GM12892 (cell line): ENCODE results near the gene RPS6KA5.
"Not testable (repeated sequence)": the region's sequence is repeated elsewhere in the genome, so short reads cannot be mapped to it uniquely, and the experiment has no call there.

Experiments used
- DNase-seq: peaks from one replicate; pipeline ENCODE4 v3.0.0; 2011; ENCODE audit not compliant: insufficient read length
- FAIRE-seq: peaks from 2 replicates; lab custom pipeline; 2011; peaks lifted over from hg19 to GRCh38; lab: Jason Lieb, UNC
- POLR2A ChIP-seq: IDR thresholded peaks from 2 replicates; pipeline ENCODE4 v1.6.1; 2011; ENCODE audit warnings: low read depth, low read length, control low read depth
- POLR2AphosphoS5 ChIP-seq: IDR thresholded peaks from 2 replicates; pipeline ENCODE4 v1.6.1; 2011; ENCODE audit warnings: low read depth, low read length, control low read depth
- TAF1 ChIP-seq: IDR thresholded peaks from 2 replicates; pipeline ENCODE4 v1.6.1; 2011; ENCODE audit warnings: low read depth, mild to moderate bottlenecking, control low read depth, low read length, borderline replicate concordance

The RPS6KA5 gene

DNA sequence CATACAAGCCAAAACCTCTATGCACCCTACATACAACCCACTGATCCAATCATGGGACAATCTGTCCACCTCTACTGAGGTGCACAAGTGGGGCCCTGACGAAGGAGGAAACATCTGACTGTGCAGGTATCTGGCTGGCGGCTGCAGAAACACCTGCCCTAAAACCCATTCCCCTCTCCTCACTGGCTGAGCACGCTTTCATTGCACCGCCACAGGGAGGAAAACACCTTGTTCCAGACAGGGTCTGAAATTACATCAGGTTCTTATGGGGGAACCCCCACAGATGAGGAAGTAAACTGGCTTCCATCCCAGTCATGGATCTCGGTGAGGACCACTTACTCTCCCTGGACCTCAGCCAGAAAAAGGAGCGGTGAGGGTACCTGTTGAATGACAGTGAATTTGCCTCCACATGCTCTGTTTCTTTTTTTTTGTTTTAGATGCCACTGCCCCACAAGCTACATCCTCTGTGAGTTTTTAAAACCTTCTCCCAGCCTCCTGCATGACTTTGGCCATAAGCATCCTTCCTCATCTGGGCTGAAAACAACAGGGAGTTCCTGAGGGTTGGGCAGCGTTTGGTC, 29.6 kb upstream of the RPS6KA5 start:
- DNase-seq (no peak), FAIRE-seq (no peak)
- TF ChIP-seq TAF1 (no peak), POLR2AphosphoS5 (no peak), POLR2A (no peak)

DNA sequence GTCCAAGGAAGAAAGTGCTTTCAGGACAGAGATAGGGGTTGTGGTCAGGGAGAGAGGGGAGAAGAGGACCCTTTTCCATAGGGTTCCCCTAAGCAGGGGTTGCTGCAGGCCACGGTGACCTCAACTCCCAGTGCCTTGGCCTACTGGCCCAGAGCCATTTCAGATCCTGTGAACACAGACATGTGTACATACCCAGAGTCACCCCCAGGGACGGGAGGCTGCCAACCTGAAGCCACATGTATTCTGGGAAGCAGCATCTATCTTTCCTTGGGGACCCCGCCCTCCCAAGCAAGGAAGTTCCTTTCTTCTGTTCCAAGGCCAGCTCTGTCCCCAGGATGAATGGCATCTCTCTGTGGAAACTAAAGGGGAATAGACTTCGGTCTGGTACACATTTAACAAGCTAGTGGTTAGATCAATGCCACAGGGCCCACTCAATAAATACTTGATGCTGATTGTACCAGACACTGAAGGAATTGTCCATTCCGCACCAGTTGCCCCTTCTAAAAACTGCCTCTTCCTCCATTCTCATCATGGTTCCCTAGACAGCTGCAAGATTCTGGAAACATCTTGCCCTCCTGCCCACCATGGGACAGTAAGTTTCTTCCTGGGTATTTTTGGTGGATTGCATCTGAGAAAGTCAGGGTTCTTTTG, 28.3 kb upstream of the RPS6KA5 start:
- FAIRE-seq (no peak), DNase-seq (no peak)
- TF ChIP-seq POLR2AphosphoS5 (no peak), POLR2A (no peak), TAF1 (no peak)

DNA sequence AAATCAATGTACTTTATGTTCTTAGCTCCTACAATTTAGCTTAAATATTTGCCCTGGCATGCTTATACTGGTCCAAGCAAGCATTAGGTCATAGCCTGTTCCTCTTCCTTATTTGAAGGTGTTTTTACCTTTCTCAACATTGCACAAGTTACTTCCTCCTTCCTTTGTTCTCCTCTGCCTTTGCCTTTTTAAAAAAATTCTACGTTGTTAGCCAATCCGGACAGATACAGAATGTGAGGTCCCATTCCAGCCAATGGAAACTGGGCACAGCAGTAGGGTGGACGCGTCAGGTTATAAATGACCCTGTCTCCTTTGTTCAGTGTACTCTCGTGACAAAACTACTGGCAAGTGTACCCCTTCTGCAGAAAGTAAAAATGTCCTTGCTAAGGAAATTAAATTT, 27.0 kb upstream of the RPS6KA5 start:
- not testable (repeated sequence) for FAIRE-seq

DNA sequence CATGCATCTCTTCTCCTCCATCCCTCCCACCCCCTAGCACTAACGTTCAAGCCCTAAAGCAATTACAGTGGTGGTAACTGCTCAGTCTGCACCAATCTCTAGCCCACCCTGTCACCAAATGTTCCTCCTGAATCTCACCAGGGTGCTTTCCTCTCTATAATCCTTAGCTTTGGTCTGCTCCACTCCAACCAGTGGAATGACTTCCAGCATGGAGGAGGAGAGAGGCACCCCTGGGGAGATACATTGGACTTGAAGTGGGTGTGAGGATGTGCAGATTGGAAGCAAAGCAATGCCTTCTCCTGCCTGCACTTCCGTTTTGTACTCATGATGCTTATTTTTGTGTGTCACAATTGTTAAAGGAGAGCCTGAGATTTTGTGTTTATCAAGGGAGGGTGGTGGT, 24.1 kb upstream of the RPS6KA5 start:
- FAIRE-seq (no peak), DNase-seq (no peak)
- no peak for TF ChIP-seq POLR2AphosphoS5

More for the DNA sequence above, 27.0 kb upstream of the RPS6KA5 start:
- not testable (repeated sequence) for DNase-seq

DNA sequence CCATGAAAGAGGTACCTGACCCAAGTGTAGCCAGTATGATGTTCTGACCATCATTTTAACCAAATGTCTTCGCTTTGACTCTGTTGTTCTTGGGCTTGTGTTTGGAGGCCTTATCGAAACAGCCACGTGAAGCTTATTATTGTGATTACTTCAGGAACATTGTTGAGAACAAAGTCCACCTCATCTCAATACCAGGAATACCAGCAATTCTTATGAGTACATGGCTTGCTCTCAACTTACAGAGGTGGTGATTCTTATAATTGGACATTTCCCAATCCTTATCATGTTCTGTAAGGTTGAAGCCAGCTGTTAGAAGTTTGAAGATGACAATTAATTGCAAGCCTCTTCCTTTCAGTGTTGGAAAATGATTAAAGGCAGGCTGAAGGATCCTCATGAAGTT, 21.8 kb upstream of the RPS6KA5 start:
- DNase-seq (no peak), FAIRE-seq (no peak)
- TF ChIP-seq TAF1 (no peak), POLR2AphosphoS5 (no peak), POLR2A (no peak)

DNA sequence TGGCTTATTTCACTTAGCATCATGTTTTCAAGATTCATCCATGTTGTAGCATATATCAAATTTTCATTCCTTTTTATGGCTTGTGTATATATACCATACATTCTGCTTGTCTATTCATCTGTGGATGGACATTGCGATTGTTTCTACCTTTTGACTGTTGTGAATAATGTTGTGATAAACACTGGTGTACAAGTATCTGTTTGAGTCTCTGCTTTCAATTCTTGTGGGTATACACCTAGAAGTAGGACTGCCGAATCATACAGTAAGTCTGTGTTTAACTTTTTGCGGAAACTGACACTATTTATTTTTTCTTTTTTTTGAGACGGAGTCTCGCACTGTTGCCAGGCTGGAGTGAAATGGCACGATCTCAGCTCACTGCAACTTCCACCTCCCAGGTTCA, 19.6 kb upstream of the RPS6KA5 start:
- TF ChIP-seq POLR2AphosphoS5: no peak
- no peak for TF ChIP-seq TAF1
- no peak for TF ChIP-seq POLR2A
- DNase-seq: no peak
- FAIRE-seq: no peak

DNA sequence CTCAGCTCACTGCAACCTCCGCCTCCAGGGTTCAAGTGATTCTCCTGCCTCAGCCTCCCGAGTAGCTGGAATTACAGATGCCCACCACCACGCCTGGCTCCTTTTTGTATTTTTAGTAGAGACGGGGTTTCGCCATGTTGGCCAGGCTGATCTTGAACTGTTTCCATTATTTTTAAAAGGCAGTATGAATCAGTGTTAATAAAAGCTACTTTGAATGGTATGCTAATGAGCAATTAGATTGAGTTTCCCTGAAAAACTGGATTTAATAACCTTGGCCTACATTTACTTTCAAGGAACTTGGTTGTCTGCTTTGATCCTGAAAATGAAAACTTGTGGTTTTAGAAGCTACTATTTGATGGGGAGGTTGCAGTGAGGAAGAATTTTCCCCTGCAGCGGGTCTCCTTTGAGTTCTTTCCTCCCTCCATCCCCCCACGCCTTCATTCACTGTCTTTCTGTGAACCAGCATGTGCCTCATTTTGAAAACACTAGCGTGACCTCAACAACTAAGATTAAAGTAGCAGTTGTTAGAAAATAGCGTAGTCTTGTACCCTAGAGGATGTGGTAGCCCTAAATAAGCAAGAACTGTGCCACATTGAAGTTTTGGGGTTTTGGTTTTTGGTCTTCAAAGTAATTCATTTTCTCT, 17.8 kb upstream of the RPS6KA5 start:
- DNase-seq (no peak), FAIRE-seq (peak; percentile 44)
- TF ChIP-seq POLR2A: no peak
- TF ChIP-seq TAF1: no peak
- TF ChIP-seq POLR2AphosphoS5: no peak

DNA sequence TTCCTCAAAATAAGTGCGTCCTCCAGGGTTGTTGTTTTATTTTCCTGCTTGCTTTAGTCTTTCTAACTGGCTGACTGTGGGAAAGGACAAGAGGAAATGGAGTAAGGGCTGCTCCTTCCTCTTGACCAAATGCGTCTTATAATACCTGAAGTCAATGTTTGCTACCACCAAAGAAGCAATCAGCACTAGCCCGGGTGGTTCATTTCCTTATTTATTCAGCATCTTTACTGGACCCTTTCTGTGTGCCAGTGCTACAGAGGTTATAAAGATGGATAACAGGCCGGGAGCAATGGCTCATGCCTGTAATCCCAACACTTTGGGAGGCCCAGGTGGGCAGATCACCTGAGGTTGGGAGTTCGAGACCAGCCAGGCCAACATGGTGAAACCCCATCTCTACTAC, 15.1 kb upstream of the RPS6KA5 start:
- DNase-seq (no peak), FAIRE-seq (no peak)

DNA sequence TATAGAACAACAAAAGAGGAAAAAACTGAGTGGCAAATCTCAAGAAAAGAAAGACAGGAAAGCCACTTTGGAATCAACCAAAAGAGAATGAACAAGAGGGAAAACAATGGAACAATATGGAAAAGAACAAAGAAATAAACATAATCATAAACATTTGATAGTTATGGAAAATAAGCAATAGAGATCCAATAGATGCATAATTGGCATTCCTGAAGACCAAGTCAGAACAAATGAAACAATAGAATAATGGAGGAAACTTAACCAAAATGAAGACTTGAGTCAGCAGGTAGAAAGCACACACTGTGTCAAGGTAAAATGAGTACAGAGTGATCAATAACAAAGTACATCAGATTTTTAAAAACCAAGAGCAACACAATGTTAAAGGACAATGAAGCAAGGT, 10.1 kb upstream of the RPS6KA5 start:
- FAIRE-seq: no peak
- TF ChIP-seq POLR2A (no peak), TAF1 (no peak), POLR2AphosphoS5 (no peak)
- DNase-seq: no peak

More for the DNA sequence above, 15.1 kb upstream of the RPS6KA5 start:
- no peak for TF ChIP-seq POLR2A
- TF ChIP-seq TAF1: no peak
- no peak for TF ChIP-seq POLR2AphosphoS5

DNA sequence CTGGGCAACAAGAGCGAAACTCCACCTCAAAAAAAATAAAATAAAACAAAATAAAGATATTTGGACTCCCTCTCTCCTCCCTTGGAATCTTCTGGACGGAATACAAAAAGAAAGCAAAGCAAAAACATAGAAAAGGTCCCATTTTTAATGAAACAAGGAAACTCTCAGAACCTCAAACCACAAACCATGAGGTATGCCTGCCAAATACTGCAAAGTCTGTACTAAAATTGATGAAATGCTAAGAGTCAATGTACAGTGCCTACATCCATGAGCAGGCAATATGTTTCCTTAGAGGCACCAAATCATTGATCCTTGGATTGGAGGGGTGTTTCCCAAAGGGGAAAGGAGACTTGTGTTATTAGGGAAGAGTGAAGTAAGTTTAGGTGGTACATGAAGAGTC, 8.2 kb upstream of the RPS6KA5 start:
- DNase-seq (no peak), FAIRE-seq (no peak)
- no peak for TF ChIP-seq POLR2A
- TF ChIP-seq POLR2AphosphoS5: no peak
- no peak for TF ChIP-seq TAF1

DNA sequence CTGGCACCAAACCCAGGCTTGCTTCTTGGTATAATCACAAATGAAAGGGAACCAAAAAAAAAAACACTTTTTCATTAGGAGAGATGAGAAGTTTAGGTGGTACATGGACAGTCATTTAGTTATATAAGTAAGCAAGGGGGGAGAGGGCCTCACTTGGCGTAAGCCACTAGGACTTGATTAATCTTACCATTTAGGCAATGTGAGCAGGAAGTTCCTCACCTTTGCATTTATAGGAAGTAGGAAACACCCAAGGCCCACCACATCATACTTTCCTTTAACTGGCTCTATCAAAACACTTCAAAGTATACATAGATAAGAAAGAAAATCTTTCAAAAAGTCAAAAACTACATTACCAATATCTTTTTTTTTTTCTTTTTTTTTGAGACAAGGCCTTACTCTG, 6.7 kb upstream of the RPS6KA5 start:
- TF ChIP-seq POLR2A (no peak), POLR2AphosphoS5 (no peak), TAF1 (no peak)
- DNase-seq (no peak), FAIRE-seq (no peak)

DNA sequence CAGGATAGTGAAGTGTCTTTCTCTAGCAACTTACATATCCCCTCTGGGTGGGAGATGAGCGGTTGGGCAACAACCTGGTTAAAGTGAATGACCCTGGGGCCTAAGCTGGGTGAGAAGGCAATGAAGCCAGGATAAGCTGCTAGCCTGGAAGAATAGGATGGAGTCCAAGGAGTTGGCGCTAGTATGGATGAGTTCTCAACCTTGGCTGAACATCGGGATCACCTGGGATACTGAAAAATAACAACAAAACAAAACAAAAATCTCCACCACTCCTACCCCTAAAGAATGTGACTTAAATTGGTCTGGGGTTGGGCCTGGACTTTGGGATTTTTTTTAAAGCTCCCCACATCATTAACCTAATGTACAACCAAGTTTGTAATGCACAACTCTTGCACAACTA, 4.8 kb upstream of the RPS6KA5 start:
- FAIRE-seq (no peak), DNase-seq (no peak)
- TF ChIP-seq POLR2AphosphoS5: no peak
- TF ChIP-seq POLR2A: no peak
- no peak for TF ChIP-seq TAF1

DNA sequence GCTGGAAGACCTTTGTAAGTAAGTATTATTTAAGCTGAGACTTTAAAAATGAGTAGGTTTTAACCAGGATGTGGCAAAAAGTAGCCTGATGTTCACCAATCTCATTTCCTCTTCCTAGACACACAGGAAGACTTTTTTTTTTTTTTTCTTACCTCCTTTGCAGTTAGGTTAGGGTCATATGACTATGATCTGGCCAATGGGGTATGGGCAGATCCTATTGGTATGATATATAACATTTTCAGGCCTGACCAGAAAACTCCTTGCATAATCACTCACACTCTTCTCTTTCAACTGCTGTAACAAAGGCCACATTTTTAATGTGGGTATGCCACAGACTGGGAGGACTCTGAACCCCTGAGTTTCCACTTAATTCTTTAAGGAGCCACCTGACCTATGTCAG, 2.7 kb upstream of the RPS6KA5 start:
- DNase-seq (no peak), FAIRE-seq (no peak)
- TF ChIP-seq POLR2A (no peak), TAF1 (no peak), POLR2AphosphoS5 (no peak)

DNA sequence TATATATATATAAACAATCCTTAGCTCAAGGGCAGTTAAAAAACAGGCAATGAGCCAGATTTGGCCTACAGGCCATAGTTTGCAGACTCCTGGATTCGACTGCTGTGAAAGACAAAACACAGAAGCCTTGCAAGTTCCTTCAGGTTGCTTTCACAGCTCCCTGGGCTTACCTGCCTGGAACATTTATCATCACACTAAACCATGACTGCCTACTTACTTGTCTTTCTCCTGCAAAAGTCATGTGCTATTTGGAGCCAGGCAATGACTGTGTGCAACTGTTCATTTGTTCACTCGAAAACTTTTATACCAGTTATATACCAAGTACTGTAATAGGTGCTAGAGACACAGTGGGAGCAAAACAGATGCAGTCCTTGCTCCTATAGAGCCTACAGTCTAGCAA, 2.2 kb upstream of the RPS6KA5 start:
- TF ChIP-seq POLR2A: no peak
- TF ChIP-seq TAF1: no peak
- no peak for TF ChIP-seq POLR2AphosphoS5
- DNase-seq: no peak
- no peak for FAIRE-seq
